ENCODE results near the gene ZNF396. TPM values are rescaled to one million over a fixed set of nuclear protein-coding genes. Genes with fewer than 3 reads are reported as not detected.

Gene ZNF396
- total and polyA plus RNA-seq, 9 donors, result 0.83 to 2.9 (median 1.7) TPM

DNA sequence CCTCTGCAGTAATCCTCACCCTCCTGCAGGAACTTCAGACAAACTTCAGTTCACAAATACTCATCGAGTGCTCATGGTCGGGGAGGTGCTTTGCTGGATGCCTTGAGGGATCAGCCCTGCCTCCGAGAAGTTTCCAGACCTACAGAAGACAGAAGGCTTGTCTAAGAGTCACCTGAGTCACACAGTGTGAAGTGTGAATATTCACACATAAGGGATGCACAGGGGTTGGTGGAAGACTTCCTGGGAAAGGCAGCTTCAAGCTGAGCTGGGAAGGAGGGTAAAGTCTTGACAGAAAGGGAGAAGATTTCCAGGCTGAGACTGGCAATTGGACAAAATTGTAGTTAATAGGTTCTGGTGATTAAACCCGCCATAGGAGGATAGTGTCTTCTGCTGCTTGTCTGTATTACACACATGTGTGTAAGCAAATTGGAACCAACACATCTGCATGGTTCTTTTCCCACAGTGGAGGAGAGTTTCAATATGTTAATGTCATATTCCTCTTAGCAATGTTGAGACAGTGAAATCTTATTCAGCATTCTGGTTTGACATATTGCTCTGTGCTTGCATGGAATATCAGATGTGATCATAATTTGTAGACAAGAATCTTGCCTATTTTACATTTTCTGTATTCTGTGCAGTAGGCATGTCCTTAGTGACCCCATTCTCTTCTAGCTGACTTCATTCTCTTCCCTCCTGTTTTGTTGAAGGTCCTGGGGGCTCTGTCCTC is 34.7 kb upstream of the ZNF396 start:
- intact Hi-C loops (cut with DNase I), result loop anchor here in 1 of 4 donors (10.0 kb wide), 1 partner anchor 533 kb away; no protein-coding TSS in a partner anchor
- Histone ChIP-seq H3K27ac (no peak overlapping the region), H3K9me3 (no peaks in the 10 kb centered on the region), H3K4me3 (no peak overlapping the region), H3K4me1 (ENCODE audit: insufficient read depth) (no peaks in the 10 kb centered on the region), H3K36me3 (no peaks in the 10 kb centered on the region), H3K27me3 (no peaks in the 10 kb centered on the region)
- TF ChIP-seq EP300 (IDR thresholded peaks at IDR 0.05) (no peak), POLR2A (IDR thresholded peaks at IDR 0.05) (no peak), CTCF (IDR thresholded peaks at IDR 0.05) (no peak)
- no peak for DNase-seq
- WGBS, 3 donors, result 79 to 87% (median 84%) methylated on average over 4 of the region's 4 CpGs

- H3K4me3 ChIP-seq, result no peak overlapping the region
- H3K27ac ChIP-seq, result no peak overlapping the region
- no peaks in the 10 kb centered on the region for H3K4me1 ChIP-seq (ENCODE audit: insufficient read depth)
- no peak for TF ChIP-seq EP300 (IDR thresholded peaks at IDR 0.05)
- no peak for TF ChIP-seq CTCF (IDR thresholded peaks at IDR 0.05)
- TF ChIP-seq POLR2A (IDR thresholded peaks at IDR 0.05), result no peak
- no peaks in the 10 kb centered on the region for H3K9me3 ChIP-seq
- H3K36me3 ChIP-seq, result no peaks in the 10 kb centered on the region
- intact Hi-C loops (cut with DNase I), result loop anchor here in 1 of 4 donors (10.0 kb wide), 1 partner anchor 534 kb away; no protein-coding TSS in a partner anchor
- 80 to 86% (median 85%) methylated on average over 7 of the region's 7 CpGs for WGBS, 3 donors
- DNase-seq, result no peak
- peaks cover 2% of the 10 kb centered on the region for H3K27me3 ChIP-seq
Measured at GRCh38 chr18:35410561-35410960, 33.4 kb upstream of the ZNF396 start.

GRCh38 chr18:35409911-35410310 is 32.8 kb upstream of the ZNF396 start:
- no peak for TF ChIP-seq EP300 (IDR thresholded peaks at IDR 0.05)
- H3K27me3 ChIP-seq, result peaks cover 2% of the 10 kb centered on the region
- H3K4me3 ChIP-seq, result no peak overlapping the region
- H3K27ac ChIP-seq, result no peak overlapping the region
- WGBS, 3 donors, result 84 to 91% (median 87%) methylated on average over 3 of the region's 3 CpGs
- H3K36me3 ChIP-seq, result no peaks in the 10 kb centered on the region
- no peaks in the 10 kb centered on the region for H3K9me3 ChIP-seq
- intact Hi-C loops (cut with DNase I), result loop anchor here in 2 of 4 donors (10.0 kb wide), 1 partner anchor 535 kb away; no protein-coding TSS in a partner anchor
- no peaks in the 10 kb centered on the region for H3K4me1 ChIP-seq (ENCODE audit: insufficient read depth)
- no peak for DNase-seq

- intact Hi-C loops (cut with DNase I), result loop anchor here in 1 of 4 donors (10.0 kb wide), 1 partner anchor 536 kb away; no protein-coding TSS in a partner anchor
- Histone ChIP-seq H3K9me3 (no peaks in the 10 kb centered on the region), H3K27ac (no peak overlapping the region), H3K27me3 (peaks cover 2% of the 10 kb centered on the region), H3K36me3 (no peaks in the 10 kb centered on the region), H3K4me3 (no peak overlapping the region), H3K4me1 (ENCODE audit: insufficient read depth) (no peaks in the 10 kb centered on the region)
- TF ChIP-seq POLR2A (IDR thresholded peaks at IDR 0.05) (no peak), CTCF (IDR thresholded peaks at IDR 0.05) (no peak), EP300 (IDR thresholded peaks at IDR 0.05) (no peak)
- DNase-seq, result no peak
- 89 to 92% (median 92%) methylated on average over 5 of the region's 5 CpGs for WGBS, 3 donors
Measured at GRCh38 chr18:35408843-35409261, 31.7 kb upstream of the ZNF396 start.
